ENCODE results near the gene COL23A1. TPM values are rescaled to one million over a fixed set of nuclear protein-coding genes. Genes with fewer than 3 reads are reported as not detected.
A peak's percentile ranks its signal among the peaks of the same experiment; 100 is the strongest.

Gene COL23A1
- total RNA-seq, 1 donor from 2014 or later, result 75.2 TPM

GRCh38 chr5:178514851-178515418 lies 75.3 kb downstream of the COL23A1 start:
- Mint-ChIP-seq H3K36me3 (ENCODE audit: low read depth, unreplicated experiment) (peaks cover 37% of the 10 kb centered on the region), H3K4me1 (ENCODE audit: unreplicated experiment) (peaks cover 9% of the 10 kb centered on the region), H3K9me3 (ENCODE audit: unreplicated experiment) (no peaks in the 10 kb centered on the region), H3K4me3 (ENCODE audit: unreplicated experiment) (no peak overlapping the region), H3K27me3 (ENCODE audit: unreplicated experiment) (peaks cover 20% of the 10 kb centered on the region), H3K27ac (ENCODE audit: unreplicated experiment) (no peak overlapping the region)
- no peak for TF ChIP-seq CTCF (IDR thresholded peaks at IDR 0.05; ENCODE audit: unreplicated experiment)
- DNase-seq (ENCODE audit: low spot score), result no peak

- peaks cover 42% of the 10 kb centered on the region for H3K36me3 Mint-ChIP-seq (ENCODE audit: low read depth, unreplicated experiment)
- no peak overlapping the region for H3K27ac Mint-ChIP-seq (ENCODE audit: unreplicated experiment)
- H3K9me3 Mint-ChIP-seq (ENCODE audit: unreplicated experiment), result no peaks in the 10 kb centered on the region
Observed at GRCh38 chr5:178511172-178511571, 79.0 kb downstream of the COL23A1 start.

GRCh38 chr5:178509491-178510057 lies 80.6 kb downstream of the COL23A1 start:
- H3K9me3 Mint-ChIP-seq (ENCODE audit: unreplicated experiment), result no peaks in the 10 kb centered on the region
- no peak overlapping the region for H3K27ac Mint-ChIP-seq (ENCODE audit: unreplicated experiment)
- no peak for DNase-seq (ENCODE audit: low spot score)
- peaks cover 2% of the 10 kb centered on the region for H3K4me1 Mint-ChIP-seq (ENCODE audit: unreplicated experiment)
- peaks cover 6% of the 10 kb centered on the region for H3K27me3 Mint-ChIP-seq (ENCODE audit: unreplicated experiment)
- TF ChIP-seq CTCF (IDR thresholded peaks at IDR 0.05; ENCODE audit: unreplicated experiment), result no peak
- H3K36me3 Mint-ChIP-seq (ENCODE audit: low read depth, unreplicated experiment), result peaks cover 33% of the 10 kb centered on the region
- peak overlapping the region; percentile 44 for H3K4me3 Mint-ChIP-seq (ENCODE audit: unreplicated experiment)

More at GRCh38 chr5:178511172-178511571, 79.0 kb downstream of the COL23A1 start:
- Mint-ChIP-seq H3K27me3 (ENCODE audit: unreplicated experiment) (peaks cover 7% of the 10 kb centered on the region), H3K4me1 (ENCODE audit: unreplicated experiment) (peaks cover 9% of the 10 kb centered on the region), H3K4me3 (ENCODE audit: unreplicated experiment) (no peak overlapping the region)
- DNase-seq (ENCODE audit: low spot score), result no peak
- no peak for TF ChIP-seq CTCF (IDR thresholded peaks at IDR 0.05; ENCODE audit: unreplicated experiment)

- DNase-seq (ENCODE audit: low spot score), result no peak
- H3K27me3 Mint-ChIP-seq (ENCODE audit: unreplicated experiment), result peaks cover 12% of the 10 kb centered on the region
- H3K4me1 Mint-ChIP-seq (ENCODE audit: unreplicated experiment), result peaks cover 7% of the 10 kb centered on the region
- H3K9me3 Mint-ChIP-seq (ENCODE audit: unreplicated experiment), result no peaks in the 10 kb centered on the region
- no peak for TF ChIP-seq CTCF (IDR thresholded peaks at IDR 0.05; ENCODE audit: unreplicated experiment)
- no peak overlapping the region for H3K27ac Mint-ChIP-seq (ENCODE audit: unreplicated experiment)
- peaks cover 24% of the 10 kb centered on the region for H3K36me3 Mint-ChIP-seq (ENCODE audit: low read depth, unreplicated experiment)
- no peak overlapping the region for H3K4me3 Mint-ChIP-seq (ENCODE audit: unreplicated experiment)
Observed at GRCh38 chr5:178507151-178507932, 82.9 kb downstream of the COL23A1 start.
